Stimulated activated naive CD8-positive, alpha-beta T cell treated with anti-CD3 and anti-CD28 coated beads, Interleukin-15, Interleukin-2, amounts not matched to agents 100 ng/mL and 50 ng/mL, for 24 hours (primary cell): ENCODE data around the gene MCL1.
"Not testable (repeated sequence)": the region's sequence is repeated elsewhere in the genome, so short reads cannot be mapped to it uniquely, and the experiment has no call there.

Source experiments
- H3K27ac Mint-ChIP-seq: one replicate; pipeline ENCODE4 v1.8.0; 2021; ENCODE audit warnings: mild to moderate bottlenecking, mixed read lengths
- H3K27me3 Mint-ChIP-seq: one replicate; pipeline ENCODE4 v1.8.0; 2021; ENCODE audit warnings: mixed read lengths
- H3K36me3 Mint-ChIP-seq: one replicate; pipeline ENCODE4 v1.8.0; 2021; ENCODE audit warnings: low read depth, mixed read lengths
- H3K4me1 Mint-ChIP-seq: one replicate; pipeline ENCODE4 v1.8.0; 2021; ENCODE audit warnings: low read depth, mixed read lengths
- H3K4me3 Mint-ChIP-seq: one replicate; pipeline ENCODE4 v1.8.0; 2021; ENCODE audit warnings: mild to moderate bottlenecking, mixed read lengths
- H3K9me3 Mint-ChIP-seq: one replicate; pipeline ENCODE4 v1.8.0; 2021; ENCODE audit warnings: mixed read lengths

The MCL1 gene

DNA sequence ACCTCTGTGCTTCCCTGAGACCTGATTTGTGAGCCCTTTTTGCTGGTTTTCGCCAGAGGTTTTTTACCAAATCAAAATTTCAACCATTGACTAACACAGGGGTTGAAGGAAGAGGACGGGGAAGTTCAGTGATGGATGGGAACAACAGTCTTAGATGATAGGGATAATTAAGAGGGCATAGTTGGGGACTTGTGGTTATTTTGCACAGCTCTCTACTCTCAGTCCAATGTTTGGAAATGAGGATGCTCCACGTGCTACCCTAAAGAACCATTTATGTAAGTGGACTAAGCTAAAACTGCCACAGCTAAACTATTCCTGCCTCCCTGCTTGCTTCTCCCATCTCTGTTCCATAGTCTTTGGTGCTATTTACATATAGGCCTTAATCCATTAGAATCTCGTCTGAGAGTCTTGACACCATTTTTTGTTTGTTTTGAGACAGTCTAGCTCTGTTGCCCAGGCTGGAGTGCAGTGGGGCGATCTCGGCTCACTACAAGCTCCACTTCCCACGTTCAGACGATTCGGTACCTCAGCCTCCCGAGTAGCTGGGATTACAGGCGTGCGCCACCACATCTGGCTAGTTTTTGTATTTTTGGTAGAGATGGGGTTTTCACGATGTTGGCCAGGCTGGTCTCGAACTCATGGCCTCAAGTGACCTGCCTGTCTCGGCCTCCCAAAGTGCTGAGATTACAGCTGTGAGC, 684 bp upstream of the MCL1 start:
- no peaks in the 10 kb centered on the region for H3K27me3 Mint-ChIP-seq
- H3K4me1 Mint-ChIP-seq, result peaks cover 37% of the 10 kb centered on the region
- H3K27ac Mint-ChIP-seq, result peak overlapping the region; percentile 93
- H3K9me3 Mint-ChIP-seq, result no peaks in the 10 kb centered on the region
- H3K4me3 Mint-ChIP-seq, result peak overlapping the region; percentile 93
- H3K36me3 Mint-ChIP-seq, result peaks cover 43% of the 10 kb centered on the region

DNA sequence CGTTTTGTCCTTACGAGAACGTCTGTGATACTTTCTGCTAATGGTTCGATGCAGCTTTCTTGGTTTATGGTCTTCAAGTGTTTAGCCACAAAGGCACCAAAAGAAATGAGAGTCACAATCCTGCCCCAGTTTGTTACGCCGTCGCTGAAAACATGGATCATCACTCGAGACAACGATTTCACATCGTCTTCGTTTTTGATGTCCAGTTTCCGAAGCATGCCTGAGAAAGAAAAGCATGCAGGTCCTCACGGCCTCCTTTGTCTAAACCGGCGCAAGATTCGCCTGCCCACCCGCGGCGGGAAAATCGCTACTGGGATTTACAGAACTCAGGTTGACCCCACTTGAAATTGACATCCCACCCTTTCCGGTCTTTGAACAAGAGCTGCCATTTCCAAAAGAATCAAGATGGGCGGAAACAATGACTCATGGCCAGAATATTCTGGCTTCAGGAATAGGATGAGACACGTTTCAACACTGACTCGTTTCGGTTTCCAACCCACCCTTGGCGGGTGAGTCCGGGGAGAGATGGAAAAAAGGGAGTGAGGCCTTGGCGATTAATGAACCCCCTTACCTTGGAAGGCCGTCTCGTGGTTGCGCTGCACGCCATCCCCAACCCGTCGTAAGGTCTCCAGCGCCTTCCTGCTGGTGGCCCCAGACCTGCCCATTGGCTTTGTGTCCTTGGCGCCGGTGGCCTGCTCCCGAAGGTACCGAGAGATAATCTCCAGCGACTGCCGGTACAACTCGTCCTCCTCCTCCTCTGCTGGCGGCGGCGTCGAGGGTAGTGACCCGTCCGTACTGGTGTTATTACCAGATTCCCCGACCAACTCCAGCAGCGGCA, 919 bp downstream of the MCL1 start:
- no peaks in the 10 kb centered on the region for H3K27me3 Mint-ChIP-seq
- H3K27ac Mint-ChIP-seq, result peak overlapping the region; percentile 99
- no peaks in the 10 kb centered on the region for H3K9me3 Mint-ChIP-seq
- H3K36me3 Mint-ChIP-seq, result peaks cover 59% of the 10 kb centered on the region
- H3K4me1 Mint-ChIP-seq, result peaks cover 53% of the 10 kb centered on the region
- H3K4me3 Mint-ChIP-seq, result peak overlapping the region; percentile 100

DNA sequence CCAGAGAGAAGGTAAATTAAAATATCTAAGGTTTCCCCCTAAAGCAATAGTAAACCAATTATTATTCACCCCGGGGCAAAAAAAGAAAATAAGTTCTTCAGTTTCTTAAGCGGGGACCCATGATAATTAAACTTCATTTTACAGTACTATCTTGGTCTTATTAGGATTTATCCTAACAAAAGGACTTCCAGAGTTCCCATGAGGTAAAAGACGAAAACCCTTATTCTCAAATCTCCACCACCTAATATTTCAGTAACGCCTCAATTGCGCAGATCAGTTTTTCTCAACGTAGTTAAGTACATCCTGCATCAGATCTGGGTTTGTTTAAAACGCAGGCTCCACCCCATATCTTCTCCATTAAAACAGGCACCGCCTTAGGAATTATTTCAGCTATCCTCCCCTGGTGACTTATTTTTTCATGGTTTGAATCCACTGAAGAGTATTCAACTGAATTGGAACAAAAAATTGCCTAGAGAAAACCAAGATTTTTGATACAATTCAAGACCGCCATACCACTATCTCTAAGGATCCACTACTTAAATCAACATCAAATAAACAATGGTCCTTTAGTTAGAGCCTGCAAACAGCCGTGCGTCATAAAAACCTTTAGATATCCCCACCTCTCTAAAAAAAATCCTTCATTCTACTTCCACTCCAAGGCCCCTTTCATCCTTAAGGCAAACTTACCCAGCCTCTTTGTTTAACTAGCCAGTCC, 1.7 kb downstream of the MCL1 start:
- H3K27ac Mint-ChIP-seq, result peak overlapping the region; percentile 99
- peaks cover 60% of the 10 kb centered on the region for H3K4me1 Mint-ChIP-seq
- peaks cover 67% of the 10 kb centered on the region for H3K36me3 Mint-ChIP-seq
- H3K27me3 Mint-ChIP-seq, result no peaks in the 10 kb centered on the region
- H3K9me3 Mint-ChIP-seq, result no peaks in the 10 kb centered on the region
- peak overlapping the region; percentile 100 for H3K4me3 Mint-ChIP-seq

DNA sequence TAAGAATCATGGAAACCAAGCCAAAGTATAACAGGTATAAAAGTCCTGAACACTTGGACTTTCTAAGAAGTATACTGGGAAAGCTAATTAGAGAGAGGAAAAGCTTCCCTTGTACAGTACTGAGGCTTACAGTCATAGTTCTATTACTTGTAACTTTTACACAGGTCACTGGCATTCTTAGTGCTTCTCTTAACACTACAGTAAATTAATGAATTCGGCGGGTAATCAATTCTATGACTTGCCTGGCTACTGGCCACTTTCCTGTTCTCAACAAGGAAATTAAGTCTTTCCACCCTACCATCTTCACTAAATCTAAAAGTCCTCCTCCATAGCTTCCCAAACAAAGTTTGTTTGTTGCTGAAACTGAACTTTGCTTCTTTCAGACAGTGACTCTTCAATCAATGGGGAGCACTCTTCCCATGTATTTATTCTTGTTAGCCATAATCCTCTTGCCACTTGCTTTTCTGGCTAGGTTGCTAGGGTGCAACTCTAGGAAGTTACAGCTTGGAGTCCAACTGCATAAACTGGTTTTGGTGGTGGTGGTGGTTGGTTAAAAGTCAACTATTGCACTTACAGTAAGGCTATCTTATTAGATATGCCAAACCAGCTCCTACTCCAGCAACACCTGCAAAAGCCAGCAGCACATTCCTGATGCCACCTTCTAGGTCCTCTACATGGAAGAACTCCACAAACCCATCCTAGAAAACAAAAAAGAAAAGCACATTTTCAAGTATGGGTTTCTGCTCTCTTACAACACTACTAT, 2.4 kb downstream of the MCL1 start:
- H3K27ac Mint-ChIP-seq, result peak overlapping the region; percentile 99

GRCh38 chr1:150576367-150576711, 3.1 kb downstream of the MCL1 start:
- Mint-ChIP-seq H3K36me3 (peaks cover 73% of the 10 kb centered on the region), H3K27me3 (no peaks in the 10 kb centered on the region), H3K9me3 (no peaks in the 10 kb centered on the region), H3K4me3 (peak overlapping the region; percentile 100), H3K4me1 (peaks cover 68% of the 10 kb centered on the region), H3K27ac (peak overlapping the region; percentile 96)

More for the DNA sequence above, 2.4 kb downstream of the MCL1 start:
- Mint-ChIP-seq H3K9me3 (no peaks in the 10 kb centered on the region), H3K4me3 (peak overlapping the region; percentile 100), H3K36me3 (peaks cover 71% of the 10 kb centered on the region), H3K27me3 (no peaks in the 10 kb centered on the region), H3K4me1 (peaks cover 63% of the 10 kb centered on the region)

- H3K4me1 Mint-ChIP-seq, result peaks cover 69% of the 10 kb centered on the region
- peak overlapping the region; percentile 96 for H3K27ac Mint-ChIP-seq
- no peaks in the 10 kb centered on the region for H3K9me3 Mint-ChIP-seq
- H3K36me3 Mint-ChIP-seq, result peaks cover 79% of the 10 kb centered on the region
- H3K27me3 Mint-ChIP-seq, result no peaks in the 10 kb centered on the region
- H3K4me3 Mint-ChIP-seq, result peak overlapping the region; percentile 100
These were observed 3.7 kb downstream of the MCL1 start for GRCh38 chr1:150575518-150576366.

GRCh38 chr1:150575072-150575489, 4.3 kb downstream of the MCL1 start:
- Mint-ChIP-seq H3K27ac (peak overlapping the region; percentile 96), H3K4me1 (peaks cover 69% of the 10 kb centered on the region), H3K4me3 (peak overlapping the region; percentile 100), H3K9me3 (no peaks in the 10 kb centered on the region), H3K27me3 (no peaks in the 10 kb centered on the region), H3K36me3 (peaks cover 83% of the 10 kb centered on the region)

DNA sequence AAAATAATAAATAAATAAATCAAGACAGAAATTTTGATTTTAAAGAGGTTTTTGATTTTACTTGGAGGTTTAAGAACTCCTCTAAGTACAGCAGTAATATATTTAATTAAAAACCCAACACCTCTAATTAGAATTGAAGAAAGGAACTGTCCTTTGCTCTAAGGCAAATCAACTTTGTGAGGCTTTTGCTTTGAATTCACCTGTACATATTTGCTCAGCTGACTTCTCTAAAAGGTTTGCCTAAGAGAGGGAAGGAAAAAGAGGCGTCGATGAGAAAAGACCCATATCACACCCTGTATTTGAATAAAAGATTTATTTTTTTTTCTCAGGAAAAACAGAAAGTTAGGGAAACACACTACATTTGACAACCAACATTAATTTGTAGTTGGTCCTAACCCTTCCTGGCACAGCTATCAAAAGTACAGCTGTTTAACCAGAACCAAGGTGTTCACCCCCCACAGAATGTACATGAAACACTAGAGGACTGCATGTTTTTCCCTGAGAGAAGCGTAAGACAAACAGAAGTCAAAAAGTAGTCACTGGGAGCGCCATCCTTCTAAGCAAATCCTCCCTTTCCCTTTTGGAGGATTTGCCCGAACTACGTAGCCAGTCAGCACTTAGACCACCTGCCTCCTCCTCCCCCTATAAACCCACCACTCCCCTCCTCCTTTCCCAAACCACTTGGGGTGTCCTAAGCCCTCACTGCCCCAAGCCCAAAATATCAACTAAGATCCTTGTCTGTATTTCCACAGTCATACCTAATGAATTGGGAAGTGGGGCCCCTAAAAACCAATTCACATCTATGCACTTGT, 4.9 kb downstream of the MCL1 start:
- Mint-ChIP-seq H3K36me3 (peaks cover 88% of the 10 kb centered on the region), H3K4me1 (peaks cover 71% of the 10 kb centered on the region), H3K4me3 (peak overlapping the region; percentile 100), H3K27me3 (no peaks in the 10 kb centered on the region), H3K9me3 (no peaks in the 10 kb centered on the region), H3K27ac (peak overlapping the region; percentile 96)

GRCh38 chr1:150573648-150574071, 5.8 kb downstream of the MCL1 start:
- peaks cover 84% of the 10 kb centered on the region for H3K36me3 Mint-ChIP-seq
- not testable (repeated sequence) for H3K9me3 Mint-ChIP-seq, H3K27me3 Mint-ChIP-seq
- H3K4me1 Mint-ChIP-seq, result peaks cover 76% of the 10 kb centered on the region
- peak overlapping the region; percentile 81 for H3K4me3 Mint-ChIP-seq
- peak overlapping the region; percentile 91 for H3K27ac Mint-ChIP-seq

- peak overlapping the region; percentile 91 for H3K27ac Mint-ChIP-seq
- peaks cover 78% of the 10 kb centered on the region for H3K4me1 Mint-ChIP-seq
- H3K36me3 Mint-ChIP-seq, result peaks cover 79% of the 10 kb centered on the region
- no peaks in the 10 kb centered on the region for H3K9me3 Mint-ChIP-seq
- H3K27me3 Mint-ChIP-seq, result no peaks in the 10 kb centered on the region
- H3K4me3 Mint-ChIP-seq, result peak overlapping the region; percentile 81
These were observed 6.3 kb downstream of the MCL1 start for GRCh38 chr1:150572918-150573647.

DNA sequence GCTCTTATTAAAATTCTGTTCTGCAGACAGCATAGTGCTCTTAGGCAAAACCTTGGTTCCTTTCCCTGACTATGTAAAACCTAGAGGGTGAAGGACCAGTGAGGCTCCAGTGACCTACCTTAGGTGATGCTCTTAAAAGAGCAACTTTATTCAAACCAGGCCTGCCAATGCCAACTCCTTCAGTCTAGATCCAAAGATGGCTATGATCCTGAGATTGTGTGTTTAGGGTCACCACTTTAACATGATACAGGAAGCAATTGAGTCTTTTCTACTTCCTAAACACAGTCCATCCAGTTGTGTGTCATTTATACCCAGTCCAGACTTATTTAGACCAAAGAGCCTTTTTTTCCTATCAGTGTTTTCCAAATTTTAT, 10.8 kb downstream of the MCL1 start:
- peak overlapping the region; percentile 82 for H3K4me3 Mint-ChIP-seq
- no peaks in the 10 kb centered on the region for H3K9me3 Mint-ChIP-seq
- H3K27me3 Mint-ChIP-seq, result no peaks in the 10 kb centered on the region
- peak overlapping the region; percentile 100 for H3K27ac Mint-ChIP-seq
- H3K4me1 Mint-ChIP-seq, result peaks cover 96% of the 10 kb centered on the region
- H3K36me3 Mint-ChIP-seq, result peaks cover 38% of the 10 kb centered on the region

DNA sequence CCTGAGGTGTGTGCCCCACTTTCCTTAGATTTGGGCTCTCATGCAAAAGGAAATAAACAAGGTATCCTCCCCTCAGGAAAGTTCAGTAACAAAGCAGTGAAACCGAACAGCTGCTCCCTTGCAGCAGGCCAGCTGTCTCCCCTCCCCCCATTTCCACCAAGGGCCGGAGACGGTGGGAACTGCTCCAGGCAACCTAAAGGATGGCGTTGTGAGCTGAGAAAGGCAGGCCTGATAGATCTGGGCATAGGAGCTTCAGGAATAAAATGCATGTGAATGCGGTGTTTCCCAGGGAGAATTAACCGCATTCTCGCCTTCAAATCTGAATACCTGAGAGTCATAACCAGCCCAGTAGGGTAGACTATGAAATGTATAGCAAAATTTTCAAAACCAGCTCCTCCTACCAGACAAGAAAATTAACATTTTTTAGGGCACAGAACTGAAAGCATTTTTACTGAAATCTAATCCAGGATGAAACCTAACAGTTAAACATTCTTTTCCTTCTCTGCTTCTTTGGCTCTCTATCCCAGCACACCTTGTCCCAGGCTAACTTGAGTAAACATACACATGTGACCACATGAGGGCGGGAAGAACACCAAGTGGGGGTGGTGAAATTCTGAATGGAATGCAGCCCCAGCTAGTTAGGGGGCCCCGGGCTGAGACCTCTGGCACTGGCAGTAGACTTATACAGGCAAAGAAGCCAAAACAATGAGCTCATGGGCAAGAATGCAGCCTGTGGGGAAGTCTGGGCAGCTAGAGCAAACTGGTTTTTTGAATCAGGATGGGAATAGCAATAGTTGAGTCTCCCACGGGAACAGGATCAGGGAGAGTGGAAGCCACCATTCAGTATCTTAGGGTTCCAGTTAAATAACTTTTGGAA, 11.5 kb downstream of the MCL1 start:
- peaks cover 31% of the 10 kb centered on the region for H3K36me3 Mint-ChIP-seq
- H3K27ac Mint-ChIP-seq, result peak overlapping the region; percentile 100
- no peaks in the 10 kb centered on the region for H3K9me3 Mint-ChIP-seq
- H3K27me3 Mint-ChIP-seq, result no peaks in the 10 kb centered on the region
- H3K4me3 Mint-ChIP-seq, result peak overlapping the region; percentile 82
- H3K4me1 Mint-ChIP-seq, result peaks cover 96% of the 10 kb centered on the region
